Measurements from ENCODE around the gene BDH1. TPM values are rescaled to one million over a fixed set of nuclear protein-coding genes. Genes with fewer than 3 reads are reported as not detected.
"Not testable (repeated sequence)": the region's sequence is repeated elsewhere in the genome, so short reads cannot be mapped to it uniquely, and the experiment has no call there.

Gene BDH1
- total and polyA plus RNA-seq, 2 experiments from 2014 or later, result 61.8 to 62.9 TPM

GRCh38 chr3:197482001-197482400 lies 73.8 kb downstream of the BDH1 start:
- Histone ChIP-seq H3K9me3 (ENCODE audit: low read depth) (no peaks in the 10 kb centered on the region), H3K9me2 (replicated peaks; ENCODE audit: insufficient read depth) (no peaks in the 10 kb centered on the region), H3K4me1 (ENCODE audit: insufficient read depth) (no peaks in the 10 kb centered on the region), H3K27me3 (no peaks in the 10 kb centered on the region), H3K79me2 (no peaks in the 10 kb centered on the region), H2AFZ (no peak overlapping the region), H3K4me3 (no peak overlapping the region), H3K4me2 (no peak overlapping the region), H3K36me3 (replicated peaks; ENCODE audit: insufficient read depth, low read depth) (no peaks in the 10 kb centered on the region), H3K27ac (no peak overlapping the region), H4K20me1 (ENCODE audit: insufficient read depth, poor library complexity, severe bottlenecking) (no peaks in the 10 kb centered on the region)
- no peak for TF ChIP-seq EZH2 (IDR thresholded peaks at IDR 0.05; ENCODE audit: borderline replicate concordance)
- TF ChIP-seq, protein P1, sequence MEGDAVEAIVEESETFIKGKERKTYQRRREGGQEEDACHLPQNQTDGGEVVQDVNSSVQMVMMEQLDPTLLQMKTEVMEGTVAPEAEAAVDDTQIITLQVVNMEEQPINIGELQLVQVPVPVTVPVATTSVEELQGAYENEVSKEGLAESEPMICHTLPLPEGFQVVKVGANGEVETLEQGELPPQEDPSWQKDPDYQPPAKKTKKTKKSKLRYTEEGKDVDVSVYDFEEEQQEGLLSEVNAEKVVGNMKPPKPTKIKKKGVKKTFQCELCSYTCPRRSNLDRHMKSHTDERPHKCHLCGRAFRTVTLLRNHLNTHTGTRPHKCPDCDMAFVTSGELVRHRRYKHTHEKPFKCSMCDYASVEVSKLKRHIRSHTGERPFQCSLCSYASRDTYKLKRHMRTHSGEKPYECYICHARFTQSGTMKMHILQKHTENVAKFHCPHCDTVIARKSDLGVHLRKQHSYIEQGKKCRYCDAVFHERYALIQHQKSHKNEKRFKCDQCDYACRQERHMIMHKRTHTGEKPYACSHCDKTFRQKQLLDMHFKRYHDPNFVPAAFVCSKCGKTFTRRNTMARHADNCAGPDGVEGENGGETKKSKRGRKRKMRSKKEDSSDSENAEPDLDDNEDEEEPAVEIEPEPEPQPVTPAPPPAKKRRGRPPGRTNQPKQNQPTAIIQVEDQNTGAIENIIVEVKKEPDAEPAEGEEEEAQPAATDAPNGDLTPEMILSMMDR (IDR thresholded peaks at IDR 0.05; ENCODE audit: poor library complexity), result no peak
- TF ChIP-seq EZH2phosphoT487 (IDR thresholded peaks at IDR 0.05; ENCODE audit: low read depth, severe bottlenecking, unreplicated experiment), result no peak
- no peak for DNase-seq (ENCODE audit: low spot score)
- 69% methylated on average over 4 of the region's 4 CpGs for WGBS (ENCODE audit: low lambda C conversion rate, missing lambda C conversion rate)

- Histone ChIP-seq H3K27me3 (no peaks in the 10 kb centered on the region), H3K9me3 (ENCODE audit: low read depth) (no peaks in the 10 kb centered on the region), H3K9me2 (replicated peaks; ENCODE audit: insufficient read depth) (no peaks in the 10 kb centered on the region), H3K36me3 (replicated peaks; ENCODE audit: insufficient read depth, low read depth) (no peaks in the 10 kb centered on the region), H3K27ac (no peak overlapping the region), H3K4me3 (no peak overlapping the region), H4K20me1 (ENCODE audit: insufficient read depth, poor library complexity, severe bottlenecking) (no peaks in the 10 kb centered on the region), H3K4me2 (no peak overlapping the region), H3K79me2 (no peaks in the 10 kb centered on the region), H2AFZ (no peak overlapping the region), H3K4me1 (ENCODE audit: insufficient read depth) (no peaks in the 10 kb centered on the region)
- 94% methylated on average over 3 of the region's 3 CpGs for WGBS (ENCODE audit: low lambda C conversion rate, missing lambda C conversion rate)
- no peak for TF ChIP-seq EZH2phosphoT487 (IDR thresholded peaks at IDR 0.05; ENCODE audit: low read depth, severe bottlenecking, unreplicated experiment)
- TF ChIP-seq, protein P1 (IDR thresholded peaks at IDR 0.05; ENCODE audit: poor library complexity), result no peak
- TF ChIP-seq EZH2 (IDR thresholded peaks at IDR 0.05; ENCODE audit: borderline replicate concordance), result no peak
- DNase-seq (ENCODE audit: low spot score), result no peak
Measured at GRCh38 chr3:197480320-197480719, 75.4 kb downstream of the BDH1 start.

GRCh38 chr3:197478746-197479668 lies 76.8 kb downstream of the BDH1 start:
- Histone ChIP-seq H3K4me2 (no peak overlapping the region), H3K4me3 (no peak overlapping the region), H2AFZ (no peak overlapping the region), H3K9me3 (ENCODE audit: low read depth) (no peaks in the 10 kb centered on the region), H3K27ac (no peak overlapping the region), H3K9me2 (replicated peaks; ENCODE audit: insufficient read depth) (no peaks in the 10 kb centered on the region), H3K27me3 (no peaks in the 10 kb centered on the region), H3K36me3 (replicated peaks; ENCODE audit: insufficient read depth, low read depth) (no peaks in the 10 kb centered on the region), H3K79me2 (no peaks in the 10 kb centered on the region), H3K4me1 (ENCODE audit: insufficient read depth) (no peaks in the 10 kb centered on the region), H4K20me1 (ENCODE audit: insufficient read depth, poor library complexity, severe bottlenecking) (no peaks in the 10 kb centered on the region)
- TF ChIP-seq EZH2 (IDR thresholded peaks at IDR 0.05; ENCODE audit: borderline replicate concordance) (no peak), EZH2phosphoT487 (IDR thresholded peaks at IDR 0.05; ENCODE audit: low read depth, severe bottlenecking, unreplicated experiment) (no peak)
- TF ChIP-seq, protein P1 (IDR thresholded peaks at IDR 0.05; ENCODE audit: poor library complexity), result no peak
- DNase-seq (ENCODE audit: low spot score), result no peak
- WGBS (ENCODE audit: low lambda C conversion rate, missing lambda C conversion rate), result 86% methylated on average over 11 of the region's 11 CpGs

- not testable (repeated sequence) for H3K4me3 ChIP-seq; H2AFZ ChIP-seq; H3K9me3 ChIP-seq (ENCODE audit: low read depth); DNase-seq (ENCODE audit: low spot score); H3K27ac ChIP-seq; H3K4me2 ChIP-seq; H3K4me1 ChIP-seq (ENCODE audit: insufficient read depth); H3K79me2 ChIP-seq; H3K27me3 ChIP-seq; H3K36me3 ChIP-seq (replicated peaks; ENCODE audit: insufficient read depth, low read depth); H4K20me1 ChIP-seq (ENCODE audit: insufficient read depth, poor library complexity, severe bottlenecking); H3K9me2 ChIP-seq (replicated peaks; ENCODE audit: insufficient read depth)
- 95% methylated on average over 7 of the region's 7 CpGs for WGBS (ENCODE audit: low lambda C conversion rate, missing lambda C conversion rate)
Measured at GRCh38 chr3:197477816-197478215, 78.0 kb downstream of the BDH1 start.

All from hepatocyte (in vitro differentiated cells).